Measurements from ENCODE around the gene MSANTD2. TPM values are rescaled to one million over a fixed set of nuclear protein-coding genes. Genes with fewer than 3 reads are reported as not detected.

The MSANTD2 gene
- total RNA-seq, 1 donor from 2014 or later = 18.7 TPM

DNA sequence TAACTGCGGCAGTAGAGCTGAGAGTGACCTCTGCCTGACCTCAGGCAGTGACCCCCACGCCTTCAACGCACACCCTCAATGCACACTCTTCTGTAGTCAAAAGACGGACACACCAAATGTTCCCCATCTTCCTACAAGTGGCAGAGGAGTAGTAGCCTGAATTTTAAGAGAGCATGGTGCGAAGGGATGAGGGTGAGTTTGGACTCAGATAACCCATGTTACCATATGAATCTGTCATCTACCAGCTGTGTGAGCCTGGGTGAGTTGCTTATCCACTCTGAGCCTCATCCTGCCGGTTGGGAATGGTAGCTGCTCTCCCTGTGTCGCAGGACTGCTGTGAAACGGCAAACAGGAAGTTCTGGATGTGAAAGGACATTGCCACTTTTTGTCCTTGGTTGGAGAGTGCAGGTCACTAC, 44.5 kb upstream of the MSANTD2 start:
- Mint-ChIP-seq H3K27ac (ENCODE audit: unreplicated experiment) (no peak overlapping the region), H3K36me3 (ENCODE audit: low read depth, unreplicated experiment) (no peaks in the 10 kb centered on the region), H3K9me3 (ENCODE audit: unreplicated experiment) (peaks cover 3% of the 10 kb centered on the region), H3K4me1 (ENCODE audit: low read depth, unreplicated experiment) (peaks cover 2% of the 10 kb centered on the region), H3K27me3 (ENCODE audit: low read depth, unreplicated experiment) (peaks cover 96% of the 10 kb centered on the region), H3K4me3 (ENCODE audit: unreplicated experiment) (no peak overlapping the region)
- Histone ChIP-seq H2AFZ (ENCODE audit: low read depth, low read length) (no peak overlapping the region), H3K4me2 (ENCODE audit: low read length) (no peak overlapping the region), H3K9me3 (ENCODE audit: insufficient read depth, low read depth, low read length) (peaks cover 6% of the 10 kb centered on the region), H3K9ac (ENCODE audit: low read length) (no peak overlapping the region), H3K27me3 (ENCODE audit: insufficient read depth, low read length) (peaks cover 98% of the 10 kb centered on the region), H3K4me3 (ENCODE audit: insufficient read depth, low read depth, low read length) (no peak overlapping the region), H4K20me1 (ENCODE audit: insufficient read depth, low read length) (no peaks in the 10 kb centered on the region), H3K36me3 (ENCODE audit: insufficient read depth, low read length) (no peaks in the 10 kb centered on the region), H3K4me1 (ENCODE audit: insufficient read depth, low read length) (peaks cover 10% of the 10 kb centered on the region), H3K79me2 (ENCODE audit: insufficient read depth, low read length) (no peaks in the 10 kb centered on the region), H3K27ac (ENCODE audit: low read depth, low read length) (no peak overlapping the region)
- FAIRE-seq = no peak
- peak; percentile 65 for TF ChIP-seq EZH2 (IDR thresholded peaks at IDR 0.05; ENCODE audit: insufficient read depth, low read length)
- TF ChIP-seq, protein P1, sequence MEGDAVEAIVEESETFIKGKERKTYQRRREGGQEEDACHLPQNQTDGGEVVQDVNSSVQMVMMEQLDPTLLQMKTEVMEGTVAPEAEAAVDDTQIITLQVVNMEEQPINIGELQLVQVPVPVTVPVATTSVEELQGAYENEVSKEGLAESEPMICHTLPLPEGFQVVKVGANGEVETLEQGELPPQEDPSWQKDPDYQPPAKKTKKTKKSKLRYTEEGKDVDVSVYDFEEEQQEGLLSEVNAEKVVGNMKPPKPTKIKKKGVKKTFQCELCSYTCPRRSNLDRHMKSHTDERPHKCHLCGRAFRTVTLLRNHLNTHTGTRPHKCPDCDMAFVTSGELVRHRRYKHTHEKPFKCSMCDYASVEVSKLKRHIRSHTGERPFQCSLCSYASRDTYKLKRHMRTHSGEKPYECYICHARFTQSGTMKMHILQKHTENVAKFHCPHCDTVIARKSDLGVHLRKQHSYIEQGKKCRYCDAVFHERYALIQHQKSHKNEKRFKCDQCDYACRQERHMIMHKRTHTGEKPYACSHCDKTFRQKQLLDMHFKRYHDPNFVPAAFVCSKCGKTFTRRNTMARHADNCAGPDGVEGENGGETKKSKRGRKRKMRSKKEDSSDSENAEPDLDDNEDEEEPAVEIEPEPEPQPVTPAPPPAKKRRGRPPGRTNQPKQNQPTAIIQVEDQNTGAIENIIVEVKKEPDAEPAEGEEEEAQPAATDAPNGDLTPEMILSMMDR (IDR thresholded peaks at IDR 0.05; ENCODE audit: insufficient read depth, low read depth, low read length) = no peak
- DNase-seq (ENCODE audit: low read depth) = no peak

DNA sequence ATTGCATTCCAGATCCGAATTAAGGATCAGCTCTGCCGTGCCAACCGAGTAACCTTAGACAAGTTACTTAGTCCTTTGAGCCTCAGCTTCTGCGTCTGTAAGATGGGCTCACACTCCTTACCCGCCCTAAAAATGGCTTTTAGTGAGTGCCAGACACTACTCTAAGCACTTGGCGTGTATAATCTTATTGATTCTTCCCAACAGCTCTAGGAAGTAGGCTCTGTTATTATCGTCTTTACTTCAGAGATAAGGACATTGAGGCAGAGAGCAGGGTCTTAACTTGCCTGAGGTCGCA, 43.4 kb upstream of the MSANTD2 start:
- peaks cover 93% of the 10 kb centered on the region for H3K27me3 Mint-ChIP-seq (ENCODE audit: low read depth, unreplicated experiment)
- Histone ChIP-seq H2AFZ (ENCODE audit: low read depth, low read length) (no peak overlapping the region), H3K36me3 (ENCODE audit: insufficient read depth, low read length) (no peaks in the 10 kb centered on the region), H3K4me3 (ENCODE audit: insufficient read depth, low read depth, low read length) (no peak overlapping the region), H3K4me2 (ENCODE audit: low read length) (peak overlapping the region; percentile 78), H3K9me3 (ENCODE audit: insufficient read depth, low read depth, low read length) (peaks cover 6% of the 10 kb centered on the region), H4K20me1 (ENCODE audit: insufficient read depth, low read length) (no peaks in the 10 kb centered on the region), H3K27ac (ENCODE audit: low read depth, low read length) (no peak overlapping the region), H3K79me2 (ENCODE audit: insufficient read depth, low read length) (no peaks in the 10 kb centered on the region), H3K9ac (ENCODE audit: low read length) (no peak overlapping the region), H3K27me3 (ENCODE audit: insufficient read depth, low read length) (peaks cover 99% of the 10 kb centered on the region), H3K4me1 (ENCODE audit: insufficient read depth, low read length) (peaks cover 12% of the 10 kb centered on the region)
- TF ChIP-seq, protein P1 (IDR thresholded peaks at IDR 0.05; ENCODE audit: insufficient read depth, low read depth, low read length) = no peak
- no peak for TF ChIP-seq EZH2 (IDR thresholded peaks at IDR 0.05; ENCODE audit: insufficient read depth, low read length)
- no peak overlapping the region for H3K27ac Mint-ChIP-seq (ENCODE audit: unreplicated experiment)
- H3K9me3 Mint-ChIP-seq (ENCODE audit: unreplicated experiment) = peaks cover 3% of the 10 kb centered on the region
- FAIRE-seq (no peak), DNase-seq (ENCODE audit: low read depth) (no peak)
- H3K36me3 Mint-ChIP-seq (ENCODE audit: low read depth, unreplicated experiment) = no peaks in the 10 kb centered on the region
- H3K4me1 Mint-ChIP-seq (ENCODE audit: low read depth, unreplicated experiment) = peaks cover 2% of the 10 kb centered on the region
- no peak overlapping the region for H3K4me3 Mint-ChIP-seq (ENCODE audit: unreplicated experiment)

DNA sequence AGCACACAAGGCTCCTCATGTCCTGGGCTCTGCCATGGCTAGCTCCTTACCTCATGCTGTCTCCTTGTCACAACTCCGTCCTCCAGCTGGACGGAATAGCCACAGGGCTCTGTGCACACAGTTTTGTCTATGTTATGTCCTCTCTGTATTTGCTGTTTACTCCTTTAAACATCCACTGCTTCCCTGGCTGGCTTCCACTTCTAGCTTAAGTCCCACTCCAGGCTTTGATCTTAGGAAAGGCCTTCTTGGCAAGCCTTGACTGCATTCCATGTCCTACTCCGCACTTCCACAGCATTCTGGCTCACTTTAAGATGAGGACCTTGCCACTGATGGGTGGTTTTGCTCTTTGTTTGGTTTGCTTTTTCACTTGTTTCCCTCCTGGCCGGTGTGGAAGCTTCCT, 42.1 kb upstream of the MSANTD2 start:
- TF ChIP-seq EZH2 (IDR thresholded peaks at IDR 0.05; ENCODE audit: insufficient read depth, low read length) = no peak
- TF ChIP-seq, protein P1 (IDR thresholded peaks at IDR 0.05; ENCODE audit: insufficient read depth, low read depth, low read length) = no peak
- Histone ChIP-seq H3K4me3 (ENCODE audit: insufficient read depth, low read depth, low read length) (no peak overlapping the region), H3K9ac (ENCODE audit: low read length) (no peak overlapping the region), H3K79me2 (ENCODE audit: insufficient read depth, low read length) (no peaks in the 10 kb centered on the region), H3K4me1 (ENCODE audit: insufficient read depth, low read length) (peaks cover 13% of the 10 kb centered on the region), H3K9me3 (ENCODE audit: insufficient read depth, low read depth, low read length) (peaks cover 6% of the 10 kb centered on the region), H3K27ac (ENCODE audit: low read depth, low read length) (no peak overlapping the region), H3K4me2 (ENCODE audit: low read length) (no peak overlapping the region), H3K36me3 (ENCODE audit: insufficient read depth, low read length) (no peaks in the 10 kb centered on the region), H4K20me1 (ENCODE audit: insufficient read depth, low read length) (no peaks in the 10 kb centered on the region), H2AFZ (ENCODE audit: low read depth, low read length) (no peak overlapping the region), H3K27me3 (ENCODE audit: insufficient read depth, low read length) (peaks cover 93% of the 10 kb centered on the region)
- DNase-seq (ENCODE audit: low read depth) (no peak), FAIRE-seq (no peak)
- peak overlapping the region; percentile 8 for H3K27ac Mint-ChIP-seq (ENCODE audit: unreplicated experiment)
- H3K4me3 Mint-ChIP-seq (ENCODE audit: unreplicated experiment) = no peak overlapping the region
- H3K36me3 Mint-ChIP-seq (ENCODE audit: low read depth, unreplicated experiment) = no peaks in the 10 kb centered on the region
- H3K4me1 Mint-ChIP-seq (ENCODE audit: low read depth, unreplicated experiment) = peaks cover 2% of the 10 kb centered on the region
- peaks cover 90% of the 10 kb centered on the region for H3K27me3 Mint-ChIP-seq (ENCODE audit: low read depth, unreplicated experiment)
- H3K9me3 Mint-ChIP-seq (ENCODE audit: unreplicated experiment) = peaks cover 3% of the 10 kb centered on the region
